Activated CD4-positive, alpha-beta T cell treated with anti-CD3 and anti-CD28 coated beads for 36 hours (primary cell): Measurements from ENCODE around the gene UBR3. TPM values are rescaled to one million over a fixed set of nuclear protein-coding genes. Genes with fewer than 3 reads are reported as not detected.

ENCODE experiments used
- ATAC-seq: fragments of 200-7000 bp; cut with Tn5 transposase; one replicate; pipeline ENCODE4 v1.10.0; 2021; ENCODE audit warnings: mild to moderate bottlenecking, moderate library complexity
- CTCF ChIA-PET: fragments of 350-600 bp; sonication (Branson Sonifier 250); formaldehyde crosslinking; loops from one replicate; lab custom pipeline; 2021; ENCODE audit warnings: antibody characterized with exemption; lab: Charles Lee
- POLR2A ChIA-PET: fragments of 350-600 bp; sonication (Branson Sonifier 250); formaldehyde crosslinking; loops from one replicate; lab custom pipeline; 2021; ENCODE audit warnings: antibody characterized with exemption, inconsistent platforms; lab: Charles Lee
- DNase-seq: peaks from one replicate; pipeline ENCODE4 v3.0.0-alpha.2; 2020
- H3K27ac Mint-ChIP-seq: one replicate; pipeline ENCODE4 v1.8.0; 2021; ENCODE audit warnings: mixed read lengths
- H3K27me3 Mint-ChIP-seq: one replicate; pipeline ENCODE4 v1.8.0; 2021; ENCODE audit warnings: mixed read lengths
- H3K36me3 Mint-ChIP-seq: one replicate; pipeline ENCODE4 v1.8.0; 2021; ENCODE audit warnings: low read depth, mixed read lengths
- H3K4me1 Mint-ChIP-seq: one replicate; pipeline ENCODE4 v1.8.0; 2021; ENCODE audit warnings: mixed read lengths
- H3K4me3 Mint-ChIP-seq: one replicate; pipeline ENCODE4 v1.8.0; 2021; ENCODE audit warnings: mild to moderate bottlenecking, moderate library complexity, mixed read lengths
- H3K9me3 Mint-ChIP-seq: one replicate; pipeline ENCODE4 v1.8.0; 2021; ENCODE audit warnings: low read depth, mixed read lengths
- intact Hi-C, 2 experiments: fragments of 100-400 bp; cut with DNase I in 1 of 2; cut with micrococcal nuclease in 1 of 2; formaldehyde crosslinking; loops; one replicate each; pipeline versions ENCODE4 v1.14.2 to v1.15.1; 2022 to 2024; cut with DNase I, micrococcal nuclease
- total RNA-seq, 2 experiments: library from RNA; stranded (reverse); gene quantifications; one replicate each; pipeline ENCODE4 v1.2.3, GENCODE V29; 2021

The UBR3 gene
- total RNA-seq, 2 experiments from 2014 or later, result 17.2 to 26.1 TPM

GRCh38 chr2:170005702-170006101 lies 178.4 kb downstream of the UBR3 start:
- peaks cover 2% of the 10 kb centered on the region for H3K4me1 Mint-ChIP-seq
- peaks cover 30% of the 10 kb centered on the region for H3K36me3 Mint-ChIP-seq
- no peak overlapping the region for H3K27ac Mint-ChIP-seq
- no peak for ATAC-seq
- intact Hi-C loops, result no loop called here
- ChIA-PET POLR2A (interaction anchor here (0.6 kb wide), 1 partner anchor 123 kb away, joined by 3 read pairs; no protein-coding TSS in a partner anchor), CTCF (interaction anchor here (0.6 to 1.0 kb wide), 3 partner anchors 18 to 120 kb away, joined by 3 to 5 read pairs (median 3); no protein-coding TSS in a partner anchor)
- no peak overlapping the region for H3K4me3 Mint-ChIP-seq
- no peaks in the 10 kb centered on the region for H3K9me3 Mint-ChIP-seq
- no peak for DNase-seq
- no peaks in the 10 kb centered on the region for H3K27me3 Mint-ChIP-seq

DNA sequence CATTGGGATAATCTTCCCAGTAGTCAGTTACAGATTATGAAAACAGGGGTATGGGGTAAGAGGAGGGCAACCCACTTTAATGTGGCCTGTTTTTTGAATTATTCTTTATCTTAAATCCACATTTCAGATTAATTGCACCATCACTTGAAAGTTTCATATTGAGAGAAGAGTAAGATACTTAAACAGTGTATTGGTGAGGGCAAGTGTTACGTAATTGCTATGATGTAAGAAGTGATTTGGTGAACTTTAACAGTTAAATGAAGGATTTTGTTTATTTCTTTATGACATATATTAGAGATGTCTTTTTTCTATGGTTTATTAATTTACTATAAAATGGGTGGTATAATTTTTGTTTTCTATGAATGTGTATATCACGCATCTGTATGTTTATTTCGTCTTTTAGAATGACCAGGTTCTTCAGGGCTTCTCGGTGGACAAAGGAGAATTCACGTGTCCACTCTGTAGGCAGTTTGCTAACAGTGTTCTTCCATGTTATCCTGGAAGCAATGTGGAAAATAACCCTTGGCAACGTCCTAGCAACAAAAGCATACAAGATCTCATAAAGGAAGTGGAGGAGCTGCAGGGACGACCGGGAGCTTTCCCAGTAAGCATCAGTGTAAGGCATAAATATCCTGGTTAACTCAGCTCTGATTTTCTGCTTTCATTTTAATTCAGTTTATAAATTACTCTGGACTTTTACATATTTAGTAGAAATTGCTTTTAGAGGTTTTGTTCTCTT lies 179.5 kb downstream of the UBR3 start:
- Mint-ChIP-seq H3K27ac (no peak overlapping the region), H3K27me3 (no peaks in the 10 kb centered on the region), H3K4me1 (peaks cover 2% of the 10 kb centered on the region), H3K36me3 (peaks cover 29% of the 10 kb centered on the region), H3K9me3 (no peaks in the 10 kb centered on the region), H3K4me3 (no peak overlapping the region)
- ChIA-PET POLR2A (interaction anchor here (0.6 kb wide), 1 partner anchor 124 kb away, joined by 3 read pairs; no protein-coding TSS in a partner anchor), CTCF (interaction anchor here (1.0 kb wide), 1 partner anchor 33 kb away, joined by 3 read pairs; no protein-coding TSS in a partner anchor)
- DNase-seq (no peak), ATAC-seq (no peak)
- intact Hi-C loops, result no loop called here

DNA sequence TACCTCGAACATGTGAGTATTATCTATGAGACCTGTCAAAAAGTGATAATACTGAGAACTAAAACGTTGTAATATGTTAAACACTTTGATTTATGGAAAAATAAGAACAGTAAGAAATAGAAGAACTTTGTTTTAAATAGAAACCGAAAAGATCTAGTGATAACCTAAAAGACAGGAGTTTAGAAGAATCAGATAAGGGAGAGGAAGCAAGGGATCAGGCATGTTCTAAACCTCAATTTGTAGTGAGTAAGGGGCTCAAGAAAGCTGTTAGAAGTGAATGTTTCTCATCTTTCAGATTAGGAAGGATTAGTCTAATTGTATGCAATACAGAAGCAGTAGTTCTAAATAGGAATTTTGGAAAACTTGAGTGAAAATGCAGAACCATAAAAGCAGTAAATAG lies 182.0 kb downstream of the UBR3 start:
- Mint-ChIP-seq H3K4me1 (no peaks in the 10 kb centered on the region), H3K27me3 (no peaks in the 10 kb centered on the region), H3K27ac (no peak overlapping the region), H3K9me3 (no peaks in the 10 kb centered on the region), H3K36me3 (peaks cover 14% of the 10 kb centered on the region), H3K4me3 (no peak overlapping the region)
- ChIA-PET POLR2A (no interaction called here), CTCF (no interaction called here)
- intact Hi-C loops, result no loop called here
- ATAC-seq (no peak), DNase-seq (no peak)

DNA sequence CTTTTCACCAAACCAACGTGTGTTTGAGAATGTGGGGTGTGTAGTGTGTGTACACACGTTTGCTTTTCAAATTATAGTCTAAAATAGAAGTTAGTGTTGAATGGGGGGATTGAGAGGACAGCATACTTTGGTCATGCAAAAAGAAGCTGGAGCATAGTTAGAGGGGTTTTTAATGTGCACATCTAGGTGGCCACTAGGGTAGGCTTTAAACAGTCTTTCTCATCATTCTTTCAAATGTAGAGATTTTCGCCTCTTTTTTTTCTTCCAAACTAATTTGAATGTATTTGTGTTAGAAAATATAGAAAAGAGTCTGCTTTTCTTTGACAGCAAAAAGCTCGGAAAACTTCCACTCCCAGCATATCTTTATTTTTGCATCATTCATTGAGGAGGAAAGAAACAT lies 185.5 kb downstream of the UBR3 start:
- ChIA-PET POLR2A (no interaction called here), CTCF (interaction anchor here (0.8 to 1.5 kb wide), 3 partner anchors 8 to 94 kb away, joined by 3 to 5 read pairs (median 5); no protein-coding TSS in a partner anchor)
- H3K36me3 Mint-ChIP-seq, result peaks cover 4% of the 10 kb centered on the region
- no peak overlapping the region for H3K4me3 Mint-ChIP-seq
- no peak overlapping the region for H3K27ac Mint-ChIP-seq
- no peaks in the 10 kb centered on the region for H3K27me3 Mint-ChIP-seq
- ATAC-seq (no peak), DNase-seq (no peak)
- intact Hi-C loops, result no loop called here
- no peaks in the 10 kb centered on the region for H3K4me1 Mint-ChIP-seq
- no peaks in the 10 kb centered on the region for H3K9me3 Mint-ChIP-seq

DNA sequence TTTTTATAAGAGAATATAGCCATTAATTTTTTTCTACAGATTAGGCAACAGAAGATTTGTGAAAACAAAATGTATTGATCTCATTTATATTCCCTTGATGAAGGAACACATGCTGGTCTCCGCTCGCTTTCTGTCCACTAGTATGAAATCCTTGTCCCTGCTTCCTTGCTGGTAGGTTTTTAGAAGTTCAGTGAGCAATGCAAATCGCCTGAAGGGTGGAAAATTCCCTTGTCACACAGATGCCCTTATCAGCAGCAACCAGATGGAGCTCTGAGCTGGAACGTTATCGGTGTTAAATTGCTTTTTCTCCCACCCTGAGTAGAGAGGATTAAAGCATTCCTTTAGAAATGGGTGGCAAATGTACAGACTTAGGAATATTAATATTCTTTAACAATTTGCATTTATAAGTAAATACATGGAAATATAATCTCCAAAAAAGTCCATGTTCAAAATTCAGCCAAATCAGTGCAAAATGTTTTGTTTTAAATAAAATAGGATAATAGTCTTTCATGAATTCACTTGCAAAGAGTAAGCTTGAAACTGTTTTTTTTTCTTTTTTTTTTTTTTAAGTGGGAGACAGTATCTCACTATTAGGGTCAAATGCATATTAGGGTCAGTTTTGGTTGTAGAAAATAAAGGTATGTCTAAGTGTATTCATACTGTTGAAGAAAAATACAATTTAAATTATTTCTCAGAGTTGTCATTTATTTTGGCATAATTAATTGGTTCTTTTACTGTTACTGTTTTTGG lies 186.7 kb downstream of the UBR3 start:
- H3K4me3 Mint-ChIP-seq, result no peak overlapping the region
- H3K36me3 Mint-ChIP-seq, result peaks cover 4% of the 10 kb centered on the region
- no peaks in the 10 kb centered on the region for H3K27me3 Mint-ChIP-seq
- H3K4me1 Mint-ChIP-seq, result no peaks in the 10 kb centered on the region
- ChIA-PET POLR2A (no interaction called here), CTCF (interaction anchor here (0.6 kb wide), 1 partner anchor 1431 kb away, joined by 3 read pairs; no protein-coding TSS in a partner anchor)
- DNase-seq (no peak), ATAC-seq (no peak)
- H3K27ac Mint-ChIP-seq, result no peak overlapping the region
- H3K9me3 Mint-ChIP-seq, result no peaks in the 10 kb centered on the region
- intact Hi-C loops, result no loop called here

- Mint-ChIP-seq H3K4me3 (no peak overlapping the region), H3K9me3 (no peaks in the 10 kb centered on the region), H3K36me3 (peaks cover 4% of the 10 kb centered on the region), H3K27me3 (no peaks in the 10 kb centered on the region), H3K4me1 (no peaks in the 10 kb centered on the region), H3K27ac (no peak overlapping the region)
- no peak for DNase-seq
- ChIA-PET CTCF (no interaction called here), POLR2A (no interaction called here)
- no peak for ATAC-seq
- intact Hi-C loops, result no loop called here
Measured at GRCh38 chr2:170014769-170015168, 187.5 kb downstream of the UBR3 start.

DNA sequence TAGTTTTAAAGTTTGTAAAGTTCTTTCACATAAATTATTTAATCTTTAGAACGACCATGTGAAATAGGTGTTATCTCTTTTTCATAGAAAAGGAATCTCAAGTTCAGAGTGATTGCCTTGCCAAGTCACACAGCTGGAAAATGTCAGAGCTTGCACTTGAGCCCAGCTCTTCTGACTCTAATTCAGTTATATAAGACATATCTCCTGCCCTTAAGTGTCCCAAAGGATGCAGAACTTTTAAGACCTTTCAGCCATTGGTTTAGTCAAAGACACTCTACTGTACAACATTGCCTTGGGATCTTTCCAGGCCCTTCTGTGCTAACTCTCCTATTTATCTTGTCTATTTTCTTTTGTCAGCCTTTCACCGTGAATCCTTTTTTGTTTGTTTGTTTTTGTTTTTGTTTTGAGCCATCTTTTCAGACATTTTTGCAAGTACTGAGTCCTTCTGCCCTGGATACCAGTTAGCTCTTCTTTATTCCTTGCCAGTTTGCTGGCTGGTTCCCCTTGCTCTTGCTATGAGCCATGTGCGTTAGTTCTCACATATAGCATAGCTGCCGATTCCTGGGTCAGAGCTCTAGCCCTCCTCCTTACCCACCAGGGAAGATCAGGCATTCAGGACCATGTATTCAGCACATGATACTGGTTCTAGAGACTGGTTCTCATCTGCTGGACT lies 190.7 kb downstream of the UBR3 start:
- Mint-ChIP-seq H3K4me1 (no peaks in the 10 kb centered on the region), H3K9me3 (no peaks in the 10 kb centered on the region), H3K4me3 (no peak overlapping the region), H3K36me3 (peaks cover 2% of the 10 kb centered on the region), H3K27ac (no peak overlapping the region), H3K27me3 (no peaks in the 10 kb centered on the region)
- DNase-seq (no peak), ATAC-seq (no peak)
- intact Hi-C loops, result no loop called here
- CTCF ChIA-PET, result no interaction called here
- POLR2A ChIA-PET, result no interaction called here

DNA sequence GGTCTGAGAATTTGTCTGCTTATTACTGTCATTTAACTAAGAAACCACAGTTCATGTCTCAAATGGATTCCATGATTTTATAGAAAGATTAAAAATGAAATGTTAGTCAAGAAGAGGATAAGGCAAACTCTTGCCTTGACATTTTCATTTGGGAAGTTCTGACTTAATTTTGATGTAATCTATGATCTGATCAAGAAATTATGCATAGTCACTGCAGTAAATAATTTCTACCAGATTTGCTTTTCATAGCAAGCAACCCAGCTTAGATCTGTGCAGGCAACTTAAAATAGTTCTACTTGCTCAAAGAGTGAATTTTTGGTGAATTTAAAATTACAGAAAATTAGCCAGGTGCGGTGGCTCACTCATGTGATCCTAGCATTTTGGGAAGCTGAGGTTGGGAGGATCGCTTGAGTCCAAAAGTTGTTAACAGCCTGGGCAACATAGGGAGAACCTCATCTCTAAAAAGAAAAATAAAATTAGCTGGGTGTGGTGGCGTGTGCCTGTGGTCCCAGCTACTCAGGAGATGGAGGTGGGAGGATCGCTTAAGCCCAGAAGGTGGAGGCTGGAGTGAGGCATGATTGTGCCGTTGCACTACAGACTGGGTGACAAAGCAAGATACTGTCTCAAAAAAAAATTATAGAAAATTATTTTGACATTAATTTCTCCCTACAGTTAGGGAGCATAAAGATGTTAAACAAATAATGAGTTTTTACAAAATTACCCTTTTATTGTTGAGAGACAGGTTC lies 192.0 kb downstream of the UBR3 start:
- Mint-ChIP-seq H3K4me1 (no peaks in the 10 kb centered on the region), H3K9me3 (no peaks in the 10 kb centered on the region), H3K27ac (no peak overlapping the region), H3K4me3 (no peak overlapping the region), H3K27me3 (no peaks in the 10 kb centered on the region), H3K36me3 (peaks cover 2% of the 10 kb centered on the region)
- DNase-seq (no peak), ATAC-seq (no peak)
- ChIA-PET POLR2A (no interaction called here), CTCF (no interaction called here)
- intact Hi-C loops, result no loop called here

DNA sequence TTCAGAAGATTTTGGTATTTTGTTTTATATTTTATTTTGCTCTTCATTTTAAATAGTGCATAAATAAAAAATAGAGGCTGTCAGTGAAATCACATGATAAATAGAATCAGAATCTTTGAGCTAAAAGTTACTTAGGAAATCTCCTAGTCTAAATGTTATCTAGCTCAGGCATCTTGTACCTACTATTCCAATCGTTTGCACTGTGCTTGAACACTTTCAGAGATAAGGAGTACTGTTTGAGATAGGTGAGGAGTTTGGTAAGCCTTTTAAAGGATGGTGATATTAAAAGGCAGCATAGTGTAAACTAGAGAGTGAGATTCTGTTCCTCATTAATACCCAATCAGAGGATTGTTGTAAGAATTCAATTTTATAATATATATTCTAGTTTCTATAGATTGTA lies 193.5 kb downstream of the UBR3 start:
- ChIA-PET CTCF (interaction anchor here (1.9 kb wide), 1 partner anchor 8 kb away, joined by 5 read pairs; no protein-coding TSS in a partner anchor), POLR2A (no interaction called here)
- H3K4me1 Mint-ChIP-seq, result no peaks in the 10 kb centered on the region
- H3K9me3 Mint-ChIP-seq, result no peaks in the 10 kb centered on the region
- H3K36me3 Mint-ChIP-seq, result peaks cover under 1% of the 10 kb centered on the region
- H3K27me3 Mint-ChIP-seq, result no peaks in the 10 kb centered on the region
- no peak for ATAC-seq
- intact Hi-C loops, result no loop called here
- H3K27ac Mint-ChIP-seq, result no peak overlapping the region
- no peak for DNase-seq
- H3K4me3 Mint-ChIP-seq, result no peak overlapping the region

DNA sequence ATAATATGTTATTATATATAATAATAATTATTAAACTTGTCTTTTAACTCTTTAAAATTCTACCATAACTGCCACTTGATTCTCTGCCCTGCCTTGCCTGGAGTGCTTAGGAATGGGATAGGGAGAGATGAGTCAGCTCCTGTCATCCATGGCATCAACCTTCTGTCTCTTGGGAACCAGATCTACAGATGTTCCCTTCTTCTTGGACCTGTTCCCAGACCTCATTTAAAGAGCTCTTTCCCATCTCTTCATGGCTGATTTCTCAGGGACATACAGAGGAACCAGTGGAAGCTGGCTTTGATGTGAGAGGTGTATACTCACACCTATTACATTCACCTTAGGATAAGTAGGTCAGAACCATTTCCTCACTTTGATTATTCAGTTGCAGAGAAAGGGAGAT lies 195.4 kb downstream of the UBR3 start:
- Mint-ChIP-seq H3K27me3 (no peaks in the 10 kb centered on the region), H3K9me3 (no peaks in the 10 kb centered on the region), H3K4me1 (no peaks in the 10 kb centered on the region), H3K4me3 (no peak overlapping the region), H3K27ac (no peak overlapping the region), H3K36me3 (no peaks in the 10 kb centered on the region)
- ChIA-PET POLR2A (no interaction called here), CTCF (interaction anchor here (0.8 to 1.4 kb wide), 2 partner anchors 34 to 39 kb away, joined by 3 read pairs; no protein-coding TSS in a partner anchor)
- ATAC-seq (no peak), DNase-seq (no peak)
- intact Hi-C loops, result no loop called here

GRCh38 chr2:170024721-170025120 lies 197.5 kb downstream of the UBR3 start:
- ATAC-seq (no peak), DNase-seq (no peak)
- ChIA-PET POLR2A (no interaction called here), CTCF (no interaction called here)
- Mint-ChIP-seq H3K27me3 (no peaks in the 10 kb centered on the region), H3K4me1 (no peaks in the 10 kb centered on the region), H3K9me3 (no peaks in the 10 kb centered on the region), H3K27ac (no peak overlapping the region), H3K36me3 (peaks cover 8% of the 10 kb centered on the region), H3K4me3 (no peak overlapping the region)
- intact Hi-C loops, result no loop called here
